Measurements from ENCODE around the gene CIDEC.

DNA sequence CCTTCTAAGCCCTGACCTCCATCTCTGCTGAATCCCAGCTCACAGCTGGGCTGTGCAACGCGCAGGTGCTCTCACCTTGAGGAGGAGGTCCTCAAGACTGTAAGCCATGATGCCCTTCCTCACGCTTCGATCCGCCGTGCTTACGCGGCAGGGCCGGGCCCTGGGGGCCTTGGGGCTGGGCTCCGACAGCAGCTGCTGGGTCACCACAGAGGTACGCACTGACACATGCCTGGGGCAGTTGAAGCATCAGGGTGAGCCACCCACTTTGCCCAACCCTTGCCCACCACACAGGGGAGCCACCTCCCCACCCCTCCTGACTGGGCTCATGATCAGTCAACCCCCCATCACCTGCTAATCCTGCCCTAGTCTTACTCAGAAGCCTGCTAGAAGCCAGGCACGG is 3.1 kb downstream of the CIDEC start:
- no peak for TF ChIP-seq EZH2 (IDR thresholded peaks at IDR 0.05)
- TF ChIP-seq POLR2AphosphoS5 (IDR thresholded peaks at IDR 0.05; ENCODE audit: borderline replicate concordance, low read depth, low read length), result no peak
- TF ChIP-seq FOXP2 (optimal IDR thresholded peaks at IDR 0.05; ENCODE audit: control extremely low read depth, extremely low read length, insufficient read depth), result no peak
